Measurements from ENCODE around the gene RAD23B. TPM values are rescaled to one million over a fixed set of nuclear protein-coding genes. Genes with fewer than 3 reads are reported as not detected.
A peak's percentile ranks its signal among the peaks of the same experiment; 100 is the strongest.

RAD23B gene
- total and polyA plus RNA-seq, 2 of the 13 experiments (the other 11 are each of a cell fraction or from before 2014, with no cell fraction given): 133 to 156 TPM

DNA sequence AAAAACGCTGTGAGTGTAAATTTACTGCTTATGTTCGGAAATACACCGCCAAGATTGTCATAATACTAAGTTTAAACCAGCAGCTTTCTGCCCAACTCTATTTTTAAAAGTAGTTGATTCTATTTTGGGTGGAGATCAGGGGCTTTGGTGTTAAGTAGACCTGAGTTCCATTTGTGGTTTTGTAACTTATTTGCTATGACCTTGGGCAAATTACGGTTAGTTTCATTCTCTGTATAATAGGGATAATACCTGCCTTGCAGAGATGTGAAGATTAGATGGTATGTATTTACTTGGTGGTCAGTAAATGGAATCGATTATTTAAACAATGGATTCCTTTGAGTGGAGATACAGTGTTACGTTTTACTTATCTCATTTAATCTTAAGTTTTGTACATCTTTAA lies 1.6 kb downstream of the RAD23B start (continued):
- TF ChIP-seq SIX1 (CRISPR knock-in tag; IDR thresholded peaks at IDR 0.05; ENCODE audit: borderline replicate concordance): 0 out of 2 replicates have a peak, but pooled peaks have one; percentile 62
- no peak for TF ChIP-seq THAP8 (CRISPR knock-in tag; IDR thresholded peaks at IDR 0.05; ENCODE audit: borderline replicate concordance)
- TF ChIP-seq PPARG (CRISPR knock-in tag; conservative IDR thresholded peaks at IDR 0.05): no peak
- no peak for TF ChIP-seq TBX2 (CRISPR knock-in tag; IDR thresholded peaks at IDR 0.05; ENCODE audit: borderline replicate concordance)
- TF ChIP-seq NR2C2 (CRISPR knock-in tag; IDR thresholded peaks at IDR 0.05; ENCODE audit: borderline replicate concordance): peak; percentile 18; the same call in 1 of the 2 replicates
- TF ChIP-seq AHDC1 (CRISPR knock-in tag; IDR thresholded peaks at IDR 0.05; ENCODE audit: borderline replicate concordance): no peak
- no peak for TF ChIP-seq CAMTA2 (CRISPR knock-in tag; IDR thresholded peaks at IDR 0.05; ENCODE audit: borderline replicate concordance)
- no peak for TF ChIP-seq HNRNPH1 (optimal IDR thresholded peaks at IDR 0.05; ENCODE audit: low read depth, low read length)
- TF ChIP-seq SPEN (CRISPR knock-in tag; IDR thresholded peaks at IDR 0.05; ENCODE audit: low read depth): no peak
- TF ChIP-seq E2F2 (CRISPR knock-in tag; IDR thresholded peaks at IDR 0.05; ENCODE audit: borderline replicate concordance): no peak
- no peak for TF ChIP-seq ZNF407 (CRISPR knock-in tag; IDR thresholded peaks at IDR 0.05; ENCODE audit: not compliant biosample characterization)
- no peak for TF ChIP-seq XRCC5 (optimal IDR thresholded peaks at IDR 0.05; ENCODE audit: low read length)
- TF ChIP-seq TARDBP (CRISPR knock-in tag; IDR thresholded peaks at IDR 0.05): peak; percentile 48; the same call in 1 of the 2 replicates
- TF ChIP-seq ZNF224 (CRISPR knock-in tag; IDR thresholded peaks at IDR 0.05): no peak

All from HepG2 (cell line).